Sigmoid colon (tissue), 7 donors: ENCODE data around the gene CFAP126. TPM values are rescaled to one million over a fixed set of nuclear protein-coding genes. Genes with fewer than 3 reads are reported as not detected.

Source experiments
- polyA plus RNA-seq, 3 donors: library from polyadenylated mRNA; stranded (reverse); fragments of 200-250 nt; gene quantifications; one replicate each; pipeline ENCODE4 v1.2.3, GENCODE V29; 2013
- small RNA-seq, 3 donors: library from RNA; depleted of rRNA; stranded (forward); fragments of <200 nt; gene quantifications; one replicate each; pipeline ENCODE3, GENCODE V24; 2016
- total RNA-seq, 4 donors: library from RNA; depleted of rRNA; stranded (reverse); fragments of >200 nt; gene quantifications; one replicate each; pipeline ENCODE4 v1.1.0, GENCODE V29; 2016
- donor health status: healthy with polysubstance abuse.
- donor health status: Bipolar disorder and iron deficiency.
- donor health status: healthy.

Gene CFAP126
- total and polyA plus RNA-seq, 7 donors = not detected

Small RNA genes lying within 50 kb of the gene (small RNA-seq; reads per million reads assigned to genes)
- 0 reads per million in 3 donors for gene AL592295.2
- gene RNU6-481P = 0 reads per million in 3 donors

Other genes with a start within 250 kb of the CFAP126 start
- 10 to 100 TPM; 40.7 to 63.4 (median 45.9) TPM for gene PFDN2, start 249.8 kb downstream of the CFAP126 start, total RNA-seq
- 100 to 1,000 TPM in 2 of 3 donors, 10 to 100 TPM in 1; 82.3 to 115 (median 104) TPM for gene PFDN2, start 249.8 kb downstream of the CFAP126 start, polyA plus RNA-seq
- gene NIT1, start 249.8 kb downstream of the CFAP126 start, total RNA-seq = 10 to 100 TPM; 24.4 to 39.6 (median 33.1) TPM
- 10 to 100 TPM; 46.8 to 66.6 (median 66.5) TPM for gene NIT1, start 249.8 kb downstream of the CFAP126 start, polyA plus RNA-seq
- 10 to 100 TPM; 27.7 to 34.2 (median 30.2) TPM for gene DEDD, start 235.2 kb downstream of the CFAP126 start, total RNA-seq
- 10 to 100 TPM; 24.0 to 30.6 (median 30.5) TPM for gene DEDD, start 235.2 kb downstream of the CFAP126 start, polyA plus RNA-seq
- gene UFC1, start 213.9 kb downstream of the CFAP126 start, total RNA-seq = 10 to 100 TPM; 49.0 to 77.8 (median 70.3) TPM
- gene UFC1, start 213.9 kb downstream of the CFAP126 start, polyA plus RNA-seq = 100 to 1,000 TPM; 129 to 249 (median 232) TPM
- 10 to 100 TPM; 11.4 to 24.1 (median 13.1) TPM for gene USP21, start 208.4 kb downstream of the CFAP126 start, total RNA-seq
- 10 to 100 TPM; 16.2 to 22.2 (median 17.3) TPM for gene USP21, start 208.4 kb downstream of the CFAP126 start, polyA plus RNA-seq
- gene PPOX, start 201.4 kb downstream of the CFAP126 start, total RNA-seq = 10 to 100 TPM; 16.6 to 30.9 (median 21.3) TPM
- 10 to 100 TPM in 2 of 3 donors, 1 to 10 TPM in 1; 7.4 to 17.7 (median 16.2) TPM for gene PPOX, start 201.4 kb downstream of the CFAP126 start, polyA plus RNA-seq
- gene B4GALT3, start 190.4 kb downstream of the CFAP126 start, total RNA-seq = 10 to 100 TPM; 10.7 to 19.3 (median 14.8) TPM
- 10 to 100 TPM; 13.4 to 33.4 (median 16.8) TPM for gene B4GALT3, start 190.4 kb downstream of the CFAP126 start, polyA plus RNA-seq
- 10 to 100 TPM in 2 of 4 donors, 1 to 10 TPM in 2; 6.4 to 78.2 (median 10.8) TPM for gene ADAMTS4, start 168.8 kb downstream of the CFAP126 start, total RNA-seq
- gene ADAMTS4, start 168.8 kb downstream of the CFAP126 start, polyA plus RNA-seq = 1 to 10 TPM in 1 of 3 donors, under 1 TPM in 2; 0.23 to 4.5 (median 0.60) TPM
- gene NDUFS2, start 165.5 kb downstream of the CFAP126 start, total RNA-seq = 100 to 1,000 TPM in 1 of 4 donors, 10 to 100 TPM in 3; 79.6 to 113 (median 92.6) TPM
- gene NDUFS2, start 165.5 kb downstream of the CFAP126 start, polyA plus RNA-seq = 100 to 1,000 TPM; 113 to 194 (median 123) TPM
- gene FCER1G, start 152.6 kb downstream of the CFAP126 start, total RNA-seq = 10 to 100 TPM; 14.4 to 86.4 (median 56.9) TPM
- 100 to 1,000 TPM in 1 of 3 donors, 10 to 100 TPM in 2; 77.7 to 243 (median 80.5) TPM for gene FCER1G, start 152.6 kb downstream of the CFAP126 start, polyA plus RNA-seq
- not detected for gene APOA2, start 144.2 kb downstream of the CFAP126 start, total RNA-seq
- under 1 TPM in 1 of 3 donors, not detected in 2; 0.26 TPM for gene APOA2, start 144.2 kb downstream of the CFAP126 start, polyA plus RNA-seq
- 10 to 100 TPM; 12.6 to 20.2 (median 14.8) TPM for gene TOMM40L, start 141.8 kb downstream of the CFAP126 start, total RNA-seq
- 10 to 100 TPM; 15.0 to 23.1 (median 18.5) TPM for gene TOMM40L, start 141.8 kb downstream of the CFAP126 start, polyA plus RNA-seq
- gene NR1I3, start 129.7 kb downstream of the CFAP126 start, total RNA-seq = not detected
- under 1 TPM in 1 of 3 donors, not detected in 2; 0.13 TPM for gene NR1I3, start 129.7 kb downstream of the CFAP126 start, polyA plus RNA-seq
- 10 to 100 TPM in 1 of 4 donors, 1 to 10 TPM in 2, under 1 TPM in 1; 0.71 to 15.2 (median 3.7) TPM for gene PCP4L1, start 109.1 kb downstream of the CFAP126 start, total RNA-seq
- gene PCP4L1, start 109.1 kb downstream of the CFAP126 start, polyA plus RNA-seq = 1 to 10 TPM in 1 of 3 donors, not detected in 2; 2.3 TPM
- 1 to 10 TPM; 3.1 to 10.0 (median 6.0) TPM for gene MPZ, start 57.9 kb downstream of the CFAP126 start, total RNA-seq
- gene MPZ, start 57.9 kb downstream of the CFAP126 start, polyA plus RNA-seq = 1 to 10 TPM; 1.2 to 4.1 (median 3.0) TPM
- 10 to 100 TPM; 21.2 to 83.5 (median 38.1) TPM for gene SDHC, start 53.5 kb downstream of the CFAP126 start, total RNA-seq
- 100 to 1,000 TPM; 221 to 371 (median 234) TPM for gene SDHC, start 53.5 kb downstream of the CFAP126 start, polyA plus RNA-seq
- gene FCGR2A, start 137.6 kb upstream of the CFAP126 start, total RNA-seq = 10 to 100 TPM; 14.1 to 52.5 (median 34.8) TPM
- gene FCGR2A, start 137.6 kb upstream of the CFAP126 start, polyA plus RNA-seq = 10 to 100 TPM; 14.4 to 68.7 (median 19.8) TPM
- 1 to 10 TPM in 3 of 4 donors, not detected in 1; 2.0 to 2.9 (median 2.5) TPM for gene HSPA6, start 156.7 kb upstream of the CFAP126 start, total RNA-seq
- gene HSPA6, start 156.7 kb upstream of the CFAP126 start, polyA plus RNA-seq = 1 to 10 TPM in 2 of 3 donors, under 1 TPM in 1; 0.60 to 2.3 (median 1.6) TPM
- 10 to 100 TPM in 3 of 4 donors, 1 to 10 TPM in 1; 7.8 to 19.3 (median 14.6) TPM for gene FCGR3A, start 181.9 kb upstream of the CFAP126 start, total RNA-seq
- gene FCGR3A, start 181.9 kb upstream of the CFAP126 start, polyA plus RNA-seq = 10 to 100 TPM in 2 of 3 donors, 1 to 10 TPM in 1; 9.6 to 30.5 (median 13.0) TPM